Measurements from ENCODE around the gene ARID3B.

ARID3B gene

GRCh38 chr15:74631935-74632560 lies 91.0 kb downstream of the ARID3B start:
- in situ Hi-C loops (cut with MboI; ENCODE audit: low sequenced_read_pairs): loop anchor here (10.0 kb wide), 1 partner anchor 133 kb away; no protein-coding TSS in a partner anchor

- in situ Hi-C loops (cut with MboI; ENCODE audit: low sequenced_read_pairs): loop anchor here (10.0 kb wide), 1 partner anchor 132 kb away; no protein-coding TSS in a partner anchor
Measured at GRCh38 chr15:74632601-74633000, 91.6 kb downstream of the ARID3B start.

GRCh38 chr15:74633781-74634180 lies 92.8 kb downstream of the ARID3B start:
- in situ Hi-C loops (cut with MboI; ENCODE audit: low sequenced_read_pairs): loop anchor here (10.0 kb wide), 1 partner anchor 131 kb away; no protein-coding TSS in a partner anchor

GRCh38 chr15:74635228-74635627 lies 94.2 kb downstream of the ARID3B start:
- in situ Hi-C loops (cut with MboI; ENCODE audit: low sequenced_read_pairs): loop anchor here (10.0 kb wide), 1 partner anchor 130 kb away; no protein-coding TSS in a partner anchor

GRCh38 chr15:74636984-74637383 lies 96.0 kb downstream of the ARID3B start:
- in situ Hi-C loops (cut with MboI; ENCODE audit: low sequenced_read_pairs): loop anchor here (10.0 kb wide), 1 partner anchor 128 kb away; no protein-coding TSS in a partner anchor

- in situ Hi-C loops (cut with MboI; ENCODE audit: low sequenced_read_pairs): no loop called here
Measured at GRCh38 chr15:74641151-74641550, 100.1 kb downstream of the ARID3B start.

GRCh38 chr15:74642348-74642733 lies 101.3 kb downstream of the ARID3B start:
- in situ Hi-C loops (cut with MboI; ENCODE audit: low sequenced_read_pairs): no loop called here

- in situ Hi-C loops (cut with MboI; ENCODE audit: low sequenced_read_pairs): no loop called here
Measured at GRCh38 chr15:74642734-74643664, 102.0 kb downstream of the ARID3B start.

- in situ Hi-C loops (cut with MboI; ENCODE audit: low sequenced_read_pairs): no loop called here
Measured at GRCh38 chr15:74643665-74644204, 102.7 kb downstream of the ARID3B start.

GRCh38 chr15:74646480-74646879 lies 105.5 kb downstream of the ARID3B start:
- in situ Hi-C loops (cut with MboI; ENCODE audit: low sequenced_read_pairs): no loop called here

All from HL-60/S4 (cell line).